ENCODE results near the gene NUDT8. TPM values are rescaled to one million over a fixed set of nuclear protein-coding genes. Genes with fewer than 3 reads are reported as not detected.

NUDT8 gene
- total and polyA plus RNA-seq, 9 of the 15 experiments (the other 6 are each of a cell fraction or from before 2014, with no cell fraction given) = 0.23 to 27.8 (median 5.0) TPM

- ATAC-seq = no peak
- in situ Hi-C loops (cut with MboI) = no loop called here
- FAIRE-seq = no peak
Observed at GRCh38 chr11:67631853-67632174, 2.1 kb upstream of the NUDT8 start.

More at GRCh38 chr11:67631853-67632174, 2.1 kb upstream of the NUDT8 start:
- ChIA-PET CTCF (ENCODE audit: low intra/inter-chr PET ratio) (no interaction called here), POLR2A (interaction anchor here (0.6 to 1.1 kb wide), 4 partner anchors 20 to 45 kb away, joined by 3 to 4 read pairs (median 3); no protein-coding TSS in a partner anchor)
- Histone ChIP-seq H3K27me3 (ENCODE audit: control insufficient read depth in 2 of 2, insufficient read depth in 2 of 2, low read length in 2 of 2) (no peaks in the 10 kb centered on the region), H3K9me3 (replicated peaks; ENCODE audit: control insufficient read depth, insufficient read depth, low read depth, low read length) (no peaks in the 10 kb centered on the region), H3K36me3 (ENCODE audit: control insufficient read depth, insufficient read depth, low read length) (peaks cover 15% of the 10 kb centered on the region; the same call in 1 of the 3 replicates), H3K9ac (ENCODE audit: insufficient read depth in 1 of 2, low read depth in 2 of 2, low read length in 2 of 2) (peak overlapping the region in 1 of 2 experiments; percentile 70; a peak in 2 of 4 replicates), H3K4me1 (replicated peaks in 1 of 2; ENCODE audit: control insufficient read depth in 2 of 2, insufficient read depth in 2 of 2, low read length in 2 of 2) (peaks cover 10 to 72% of the 10 kb centered on the region in 2 experiments), H3K9me1 (ENCODE audit: control insufficient read depth, insufficient read depth, low read length) (no peaks in the 10 kb centered on the region), H3K79me2 (ENCODE audit: control insufficient read depth, insufficient read depth, low read length) (no peaks in the 10 kb centered on the region), H2AFZ (ENCODE audit: low read depth, low read length) (no peak overlapping the region), H3K4me3 (no peak overlapping the region), H4K20me1 (replicated peaks; ENCODE audit: control insufficient read depth, insufficient read depth, low read length) (no peaks in the 10 kb centered on the region), H3K4me2 (ENCODE audit: insufficient read depth, low read length) (no peak overlapping the region), H3K27ac (ENCODE audit: extremely low read depth, low read depth, low read length) (no peak overlapping the region)
- no peak for DNase-seq (ENCODE audit: extremely low read depth in 1 of 4, low spot score in 3 of 4)
- WGBS (ENCODE audit: insufficient coverage, low coverage, missing lambda C conversion rate) = 92% methylated on average over 2 of the region's 2 CpGs
- no TSS peak for BruUV-seq (replicated peaks)
- TF ChIP-seq SMARCA4 (IDR thresholded peaks at IDR 0.05) = no peak
- no peak for TF ChIP-seq MBD2 (IDR thresholded peaks at IDR 0.05; ENCODE audit: borderline replicate concordance, low read depth)
- no peak for TF ChIP-seq PHTF2 (CRISPR knock-in tag; IDR thresholded peaks at IDR 0.05)
- no peak for TF ChIP-seq HOXB6 (CRISPR knock-in tag; IDR thresholded peaks at IDR 0.05; ENCODE audit: borderline replicate concordance)
- TF ChIP-seq NFIC (IDR thresholded peaks at IDR 0.05) = no peak
- TF ChIP-seq RNF219 (CRISPR knock-in tag; IDR thresholded peaks at IDR 0.05) = no peak
- TF ChIP-seq NFYB (IDR thresholded peaks at IDR 0.05; ENCODE audit: extremely low read depth, insufficient read length) = no peak
- TF ChIP-seq ZNF589 (CRISPR knock-in tag; IDR thresholded peaks at IDR 0.05; ENCODE audit: low read depth) = no peak
- TF ChIP-seq CBFB (CRISPR knock-in tag; IDR thresholded peaks at IDR 0.05) = no peak
- TF ChIP-seq NCOA2 (IDR thresholded peaks at IDR 0.05; ENCODE audit: partially characterized antibody in 2 of 2) = no peak
- no peak for TF ChIP-seq HEY1 (CRISPR knock-in tag; IDR thresholded peaks at IDR 0.05; ENCODE audit: borderline replicate concordance)
- no peak for TF ChIP-seq NFE2 (IDR thresholded peaks at IDR 0.05; ENCODE audit: low read depth)
- intact Hi-C loops (cut with micrococcal nuclease) = loop anchor here (5.0 kb wide), 1 partner anchor 65 kb away; no protein-coding TSS in a partner anchor

Measured in K562 (cell line).